SIG-M5 treated with dmso at 0.1 percent for 504 hours (cell line): Measurements from ENCODE around the gene RIBC1.
A peak's percentile ranks its signal among the peaks of the same experiment; 100 is the strongest.
"Not testable (repeated sequence)": the region's sequence is repeated elsewhere in the genome, so short reads cannot be mapped to it uniquely, and the experiment has no call there.

Source experiments
- DNase-seq: peaks from one replicate; lab custom pipeline; 2025; ENCODE audit not compliant: unreplicated experiment; lab: John Stamatoyannopoulos, UW

Gene RIBC1

GRCh38 chrX:53433651-53434639 is 11.3 kb downstream of the RIBC1 start, which contains the start of gene HSD17B10:
Gene HSD17B10 (minus strand): TSS chrX:53434370. CDS start chrX:53434345, 25 bp downstream.
- DNase-seq = peak; percentile 91

- DNase-seq = peak; percentile 69
Measured at GRCh38 chrX:53435997-53436396, 13.3 kb downstream of the RIBC1 start.

GRCh38 chrX:53437206-53437605 is 14.5 kb downstream of the RIBC1 start:
- DNase-seq = no peak

- no peak for DNase-seq
Measured at GRCh38 chrX:53438174-53438831, 15.6 kb downstream of the RIBC1 start.

- DNase-seq = no peak
Measured at GRCh38 chrX:53438832-53439230, 16.2 kb downstream of the RIBC1 start.

- DNase-seq = peak; percentile 58
Measured at GRCh38 chrX:53440101-53440500, 17.4 kb downstream of the RIBC1 start.

- peak; percentile 85 for DNase-seq
Measured at GRCh38 chrX:53440621-53441517, 18.2 kb downstream of the RIBC1 start.

- DNase-seq = peak; percentile 68
Measured at GRCh38 chrX:53441531-53442321, 19.1 kb downstream of the RIBC1 start.

GRCh38 chrX:53442322-53442631 is 19.6 kb downstream of the RIBC1 start:
- peak; percentile 78 for DNase-seq

- peak; percentile 36 for DNase-seq
Measured at GRCh38 chrX:53445977-53446376, 23.3 kb downstream of the RIBC1 start.

- DNase-seq = no peak
Measured at GRCh38 chrX:53447441-53447840, 24.8 kb downstream of the RIBC1 start.

GRCh38 chrX:53449632-53450031 is 27.0 kb downstream of the RIBC1 start:
- DNase-seq = no peak

- no peak for DNase-seq
Measured at GRCh38 chrX:53452812-53453211, 30.1 kb downstream of the RIBC1 start.

- peak; percentile 23 for DNase-seq
Measured at GRCh38 chrX:53456254-53456653, 33.6 kb downstream of the RIBC1 start.

- DNase-seq = no peak
Measured at GRCh38 chrX:53458082-53458481, 35.4 kb downstream of the RIBC1 start.

GRCh38 chrX:53468659-53469058 is 46.0 kb downstream of the RIBC1 start:
- not testable (repeated sequence) for DNase-seq

- DNase-seq = no peak
Measured at GRCh38 chrX:53471346-53471745, 48.7 kb downstream of the RIBC1 start.

- peak; percentile 87 for DNase-seq
Measured at GRCh38 chrX:53474707-53475106, 52.0 kb downstream of the RIBC1 start.

GRCh38 chrX:53476371-53476770 is 53.7 kb downstream of the RIBC1 start:
- DNase-seq = no peak

GRCh38 chrX:53479301-53479700 is 56.6 kb downstream of the RIBC1 start:
- DNase-seq = no peak
